ENCODE results near the gene COX7C.

GRCh38 chr5:86666981-86667380 lies 49.2 kb downstream of the COX7C start:
- TF ChIP-seq TAF1 (IDR thresholded peaks at IDR 0.05; ENCODE audit: control insufficient read depth, extremely low read depth, insufficient read depth, low read length, severe bottlenecking) (no peak), SP1 (CRISPR knock-in tag; IDR thresholded peaks at IDR 0.05) (no peak), ZNF561 (CRISPR knock-in tag; conservative IDR thresholded peaks at IDR 0.05) (no peak), HMGXB4 (CRISPR knock-in tag; IDR thresholded peaks at IDR 0.05) (no peak), ZNF217 (CRISPR knock-in tag; IDR thresholded peaks at IDR 0.05) (no peak), HES1 (IDR thresholded peaks at IDR 0.05; ENCODE audit: low read depth) (no peak), CTCF (IDR thresholded peaks at IDR 0.05 in 2 of 3, conservative IDR thresholded peaks at IDR 0.05 in 1 of 3; ENCODE audit: insufficient read depth in 2 of 3, low read depth in 1 of 3, low read length in 3 of 3) (no peak), BRF1 (IDR thresholded peaks at IDR 0.05; ENCODE audit: borderline replicate concordance, extremely low read depth, insufficient read length) (no peak), RBFOX2 (IDR thresholded peaks at IDR 0.05; ENCODE audit: low read depth, low read length) (no peak), GABPA (tag; conservative IDR thresholded peaks at IDR 0.05; ENCODE audit: low read depth) (no peak), ZNF280B (CRISPR knock-in tag; IDR thresholded peaks at IDR 0.05) (no peak), ZBTB33 (CRISPR knock-in tag; IDR thresholded peaks at IDR 0.05) (no peak), MAX (CRISPR knock-in tag; IDR thresholded peaks at IDR 0.05) (no peak), NRF1 (conservative IDR thresholded peaks at IDR 0.05 in 1 of 2, IDR thresholded peaks at IDR 0.05 in 1 of 2) (no peak)
